ENCODE measurements around the gene CALHM1. TPM values are rescaled to one million over a fixed set of nuclear protein-coding genes. Genes with fewer than 3 reads are reported as not detected.

CALHM1 gene
- total RNA-seq, 2 donors from 2014 or later = not detected

- TF ChIP-seq POLR2A (IDR thresholded peaks at IDR 0.05) (no peak), CTCF (IDR thresholded peaks at IDR 0.05) (peak; percentile 25 to 61 (median 46))
- no peaks in the 10 kb centered on the region for H3K9me3 ChIP-seq
- H3K36me3 ChIP-seq (replicated peaks in 1 of 2; ENCODE audit: insufficient read depth in 1 of 2, low read depth in 2 of 2) = no peaks in the 10 kb centered on the region
- 53 to 59% methylated on average over 11 to 12 of the region's 12 CpGs for WGBS, 2 donors
- peak in 2 of 4 donors; percentile 37 to 65 for DNase-seq
- H3K27me3 ChIP-seq = no peaks in the 10 kb centered on the region
- intact Hi-C loops (cut with DNase I) = no loop called here
- peaks cover 8% of the 10 kb centered on the region for H3K4me1 ChIP-seq
- H3K4me3 ChIP-seq = no peak overlapping the region
- ATAC-seq = peak; percentile 55
- H3K27ac ChIP-seq = no peak overlapping the region
Observed at GRCh38 chr10:103481974-103482531, 23.4 kb upstream of the CALHM1 start.

DNA sequence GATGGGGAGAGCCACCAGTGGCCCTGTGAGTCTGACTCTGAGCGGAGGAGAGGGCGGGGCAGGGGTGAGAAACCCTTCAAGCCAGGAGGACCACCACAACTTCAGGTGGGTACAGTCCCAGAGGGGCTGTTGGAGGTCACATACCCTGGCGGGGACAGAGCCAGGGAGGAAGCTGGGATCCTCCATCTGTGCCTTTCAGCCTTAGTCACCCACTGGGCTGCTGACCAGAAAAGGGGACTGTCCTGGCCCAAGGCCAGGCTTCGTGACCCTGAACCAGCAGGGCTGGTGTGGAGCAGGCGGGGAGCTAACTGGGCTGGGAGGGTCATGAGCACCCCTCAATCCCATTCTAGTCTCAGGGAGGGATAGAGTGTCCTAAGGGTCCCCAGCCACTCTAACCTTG is 21.8 kb upstream of the CALHM1 start:
- H3K4me1 ChIP-seq = peaks cover 8% of the 10 kb centered on the region
- WGBS, 2 donors = 52 to 61% methylated on average over 4 to 5 of the region's 5 CpGs
- intact Hi-C loops (cut with DNase I) = no loop called here

DNA sequence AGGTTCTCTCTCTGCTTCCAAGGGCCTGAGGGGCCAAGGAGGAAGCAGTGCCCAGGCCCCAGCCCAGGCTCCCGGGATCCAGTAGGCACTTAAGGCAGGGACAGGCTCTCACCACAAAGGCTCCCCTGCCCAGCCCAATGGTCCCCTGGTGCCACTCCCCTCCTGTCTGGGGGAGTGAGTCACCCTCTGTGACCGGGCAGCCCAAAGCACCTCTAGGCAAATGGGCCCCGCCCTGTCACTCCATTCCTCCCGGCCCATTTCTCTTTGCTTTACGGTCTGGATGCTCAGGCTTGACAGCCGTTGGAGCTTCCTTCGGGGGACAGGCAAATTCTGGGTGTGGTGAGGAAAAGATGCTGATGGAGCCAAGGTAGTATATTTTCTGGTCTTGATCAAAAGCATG is 20.4 kb upstream of the CALHM1 start, which contains the start of gene CALHM3:
Gene CALHM3 (minus strand): TSS at position 106 of the 400 bp plus-strand sequence. CDS start 208 bp downstream, outside the sequence.
- no peaks in the 10 kb centered on the region for H3K27me3 ChIP-seq
- no peak within 1 kb of the TSS for H3K4me3 ChIP-seq
- no peak for TF ChIP-seq CTCF (IDR thresholded peaks at IDR 0.05)
- TF ChIP-seq POLR2A (IDR thresholded peaks at IDR 0.05) = no peak
- H3K27ac ChIP-seq = no peak within 1 kb of the TSS
- intact Hi-C loops (cut with DNase I) = loop anchor here (5.0 kb wide), 1 partner anchor 57 kb away; no protein-coding TSS in a partner anchor
- ATAC-seq = no peak
- peaks cover 8% of the 10 kb centered on the region for H3K4me1 ChIP-seq
- WGBS, 2 donors = 66 to 76% methylated on average over 4 to 7 of the region's 7 CpGs
- no peaks in the 10 kb centered on the region for H3K36me3 ChIP-seq (replicated peaks in 1 of 2; ENCODE audit: insufficient read depth in 1 of 2, low read depth in 2 of 2)
- H3K9me3 ChIP-seq = no peaks in the 10 kb centered on the region
- no peak for DNase-seq

More for the DNA sequence above, 21.8 kb upstream of the CALHM1 start:
- peak overlapping the region in 1 of 4 donors; percentile 11 for H3K27ac ChIP-seq
- H3K36me3 ChIP-seq (replicated peaks in 1 of 2; ENCODE audit: insufficient read depth in 1 of 2, low read depth in 2 of 2) = no peaks in the 10 kb centered on the region
- no peaks in the 10 kb centered on the region for H3K9me3 ChIP-seq
- no peaks in the 10 kb centered on the region for H3K27me3 ChIP-seq
- peak; percentile 44 to 81 (median 60) for DNase-seq
- TF ChIP-seq POLR2A (IDR thresholded peaks at IDR 0.05) = no peak
- no peak for TF ChIP-seq CTCF (IDR thresholded peaks at IDR 0.05)
- no peak overlapping the region for H3K4me3 ChIP-seq
- ATAC-seq = peak; percentile 50

- WGBS, 2 donors = 86 to 87% methylated on average over 15 to 22 of the region's 22 CpGs
- Histone ChIP-seq H3K36me3 (replicated peaks in 1 of 2; ENCODE audit: insufficient read depth in 1 of 2, low read depth in 2 of 2) (no peaks in the 10 kb centered on the region), H3K27ac (no peak overlapping the region), H3K27me3 (no peaks in the 10 kb centered on the region), H3K4me1 (peaks cover 8% of the 10 kb centered on the region), H3K4me3 (no peak overlapping the region), H3K9me3 (no peaks in the 10 kb centered on the region)
- ATAC-seq = no peak
- no peak for DNase-seq
- intact Hi-C loops (cut with DNase I) = loop anchor here (5.0 kb wide), 1 partner anchor 56 kb away; no protein-coding TSS in a partner anchor
- no peak for TF ChIP-seq POLR2A (IDR thresholded peaks at IDR 0.05)
- no peak for TF ChIP-seq CTCF (IDR thresholded peaks at IDR 0.05)
Observed at GRCh38 chr10:103478671-103479070, 20.0 kb upstream of the CALHM1 start.

Measured in body of pancreas (tissue), 4 donors.